GM18508 (cell line): Measurements from ENCODE around the gene KRTAP3-3.

Experiments used
- ATAC-seq: cut with Tn5 transposase; IDR thresholded peaks from one replicate; pipeline ENCODE4 v1.9.1; 2021; ENCODE audit warnings: moderate number of reproducible peaks; ENCODE audit not compliant: insufficient read depth, unreplicated experiment

Gene KRTAP3-3

DNA sequence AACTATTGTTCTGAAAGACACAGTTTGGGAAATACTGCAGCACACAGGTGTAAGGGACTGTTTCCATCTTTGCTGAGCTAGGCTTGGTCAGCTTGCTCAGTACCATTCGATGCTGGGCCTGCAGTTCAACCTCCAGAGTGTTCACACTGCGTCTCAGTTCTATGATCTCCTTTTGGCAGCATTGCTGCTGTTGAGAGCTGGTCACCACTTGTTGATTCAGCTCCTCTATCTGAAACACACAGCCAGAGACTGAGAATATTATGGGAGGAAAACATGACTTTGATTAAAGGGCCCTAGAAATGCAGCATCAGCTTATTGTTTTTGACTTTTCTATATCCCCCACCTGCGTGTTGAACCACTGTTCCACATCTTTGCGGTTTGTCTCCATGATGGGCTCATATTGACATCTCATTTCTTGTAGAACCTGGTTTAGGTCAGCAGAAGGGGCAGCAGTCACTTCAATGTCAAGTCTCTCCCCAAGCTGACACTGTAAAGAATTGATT lies 31.9 kb downstream of the KRTAP3-3 start:
- no peak for ATAC-seq

DNA sequence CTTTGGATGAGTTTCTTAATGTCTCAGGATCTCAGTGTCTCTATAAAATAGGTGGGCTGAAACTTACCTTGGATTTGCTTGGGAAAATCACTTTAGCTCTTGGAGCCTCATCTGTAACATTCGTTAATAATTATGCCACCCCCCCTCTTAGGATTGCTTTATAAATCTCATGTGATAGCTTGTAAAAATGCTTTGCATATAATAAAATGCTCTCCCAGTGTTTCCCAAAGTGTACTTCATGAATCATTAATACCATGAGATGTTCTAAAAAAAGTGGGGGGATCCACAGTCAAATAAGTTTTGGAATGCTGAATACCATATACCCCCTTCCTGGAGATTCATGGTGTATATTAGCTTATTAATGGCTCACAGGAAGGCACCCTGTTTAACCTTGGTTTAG lies 32.4 kb downstream of the KRTAP3-3 start:
- no peak for ATAC-seq

DNA sequence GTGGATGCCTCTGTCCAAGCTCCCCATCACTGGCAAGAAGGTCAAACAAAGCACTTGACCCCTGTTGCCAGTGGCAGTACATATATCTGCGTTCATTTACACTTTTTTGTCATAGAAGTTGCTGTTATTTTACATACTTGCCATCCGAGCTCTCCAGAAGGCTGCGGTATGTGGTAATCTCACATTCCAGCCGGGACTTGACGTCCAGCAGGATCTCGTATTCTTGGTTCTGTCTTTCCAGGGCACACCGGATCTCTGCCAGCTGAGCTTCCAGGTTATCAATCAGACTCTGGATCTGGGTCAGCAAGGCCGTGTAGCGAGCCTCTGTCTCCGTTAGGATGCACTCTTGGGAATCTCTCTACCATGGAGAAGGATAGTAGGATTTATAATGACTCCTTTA lies 33.8 kb downstream of the KRTAP3-3 start:
- no peak for ATAC-seq

DNA sequence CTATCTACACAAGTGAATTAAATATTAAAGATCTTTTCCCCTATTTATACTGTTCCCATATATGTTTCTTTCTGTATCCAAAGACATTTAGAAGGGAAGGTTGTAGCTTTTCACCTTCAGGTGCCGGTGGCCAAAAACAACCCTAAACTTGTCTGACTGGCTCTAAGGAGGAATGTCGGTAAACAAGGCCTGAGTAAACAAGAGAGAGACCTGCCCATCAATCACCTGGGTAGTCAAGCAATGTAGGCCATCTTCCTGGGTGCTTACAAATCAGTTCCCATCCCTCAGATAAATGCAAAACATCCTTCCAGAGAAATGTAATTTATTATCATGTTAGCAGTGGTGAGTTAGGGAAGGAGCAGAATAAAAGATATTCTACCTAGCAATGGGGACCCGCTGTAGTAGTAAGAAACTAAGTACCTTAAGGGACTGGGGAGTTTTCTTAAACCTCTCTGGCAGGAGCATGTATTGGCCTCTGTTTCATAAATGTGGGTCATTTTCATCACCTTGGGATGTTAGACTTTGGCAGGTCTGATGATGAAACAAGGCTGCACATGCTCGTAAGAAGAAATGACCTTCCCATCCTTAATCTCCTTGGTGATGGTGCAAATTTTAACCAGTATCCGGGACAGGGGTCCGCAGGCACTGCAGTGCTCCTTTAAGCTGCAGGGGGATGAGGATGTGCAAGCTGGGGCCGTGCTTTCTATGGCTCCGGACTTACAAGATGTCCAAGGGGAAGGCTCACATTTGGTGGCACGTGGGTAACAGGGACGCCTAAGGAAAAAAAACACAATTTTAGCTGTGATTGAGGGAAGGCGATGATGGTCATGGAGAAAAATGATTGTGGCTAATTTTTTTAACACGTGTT lies 35.6 kb downstream of the KRTAP3-3 start:
- no peak for ATAC-seq

DNA sequence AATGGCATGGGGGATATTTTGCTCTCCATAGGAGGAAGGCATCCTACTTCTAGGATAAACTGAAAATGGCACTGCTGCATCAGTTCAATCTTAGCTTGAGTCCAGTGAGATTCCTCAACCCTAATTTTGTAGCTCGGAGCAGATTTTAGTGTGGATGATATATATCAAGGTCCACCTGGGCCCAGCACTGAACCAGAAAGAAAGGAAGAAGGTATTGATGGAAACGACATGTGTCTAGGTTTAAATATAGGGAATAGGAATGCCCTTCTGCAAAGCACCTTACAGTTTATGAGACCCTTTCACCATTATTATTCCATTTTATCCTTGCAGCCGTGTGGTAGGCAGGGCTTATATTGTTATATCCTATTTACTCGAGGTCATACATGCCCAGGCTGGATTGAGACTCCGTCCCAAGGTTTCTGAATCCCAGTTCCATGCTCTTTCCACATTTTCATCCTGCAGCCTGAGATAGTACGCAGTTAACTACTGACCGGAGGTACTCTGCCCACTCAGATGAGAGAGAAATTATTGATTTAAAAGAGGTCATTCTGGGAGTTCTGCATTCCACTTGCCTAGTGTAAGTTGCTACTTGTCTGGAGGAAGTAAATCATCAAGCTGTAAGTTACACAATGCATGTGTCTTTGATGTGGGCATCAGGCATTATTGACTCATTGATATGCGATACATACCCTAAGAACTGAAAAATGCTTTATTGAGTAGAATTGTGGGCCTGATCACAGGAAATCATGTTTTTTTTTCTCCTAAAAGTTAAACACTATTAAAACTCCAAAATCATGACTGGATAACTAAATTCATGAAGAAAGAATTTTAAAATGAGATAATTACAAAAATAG lies 37.3 kb downstream of the KRTAP3-3 start:
- no peak for ATAC-seq

DNA sequence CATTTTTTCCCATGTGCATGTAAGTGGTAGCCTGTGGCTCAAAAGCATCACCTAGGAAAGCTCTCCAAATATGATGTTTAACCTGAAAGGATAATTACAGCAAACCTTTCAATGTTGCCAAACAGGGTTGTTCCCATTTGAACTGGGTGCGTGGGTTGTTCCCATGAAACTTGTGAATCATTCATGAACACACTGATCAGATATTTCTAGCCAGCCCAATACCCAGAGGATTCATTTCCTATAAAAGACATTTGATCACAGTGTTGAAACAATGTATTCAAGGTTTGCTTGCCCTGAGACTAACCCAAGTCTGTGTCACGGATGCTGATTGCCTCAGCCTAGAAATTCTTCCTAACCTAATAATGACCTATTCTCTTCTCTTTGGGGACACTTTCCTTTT lies 40.1 kb downstream of the KRTAP3-3 start:
- ATAC-seq: no peak

DNA sequence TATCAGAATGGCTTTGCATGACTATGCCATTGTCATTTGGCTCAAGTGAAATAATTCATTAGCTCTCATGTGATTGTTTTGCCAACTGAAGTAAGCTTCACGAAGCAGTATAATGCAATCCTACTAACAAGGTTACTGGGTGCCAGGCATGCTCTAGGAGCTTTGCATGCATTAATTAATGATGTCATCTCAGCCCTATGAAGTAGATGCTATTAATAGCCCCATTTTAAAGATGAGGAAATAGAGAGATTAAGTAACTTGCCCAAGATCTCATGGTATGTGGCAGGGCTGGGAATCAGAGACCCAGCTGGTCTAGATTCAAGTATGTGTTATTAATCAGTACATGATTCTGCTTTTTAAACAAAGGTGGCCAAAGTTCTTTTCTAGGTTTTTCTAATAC lies 41.3 kb downstream of the KRTAP3-3 start:
- ATAC-seq: no peak

DNA sequence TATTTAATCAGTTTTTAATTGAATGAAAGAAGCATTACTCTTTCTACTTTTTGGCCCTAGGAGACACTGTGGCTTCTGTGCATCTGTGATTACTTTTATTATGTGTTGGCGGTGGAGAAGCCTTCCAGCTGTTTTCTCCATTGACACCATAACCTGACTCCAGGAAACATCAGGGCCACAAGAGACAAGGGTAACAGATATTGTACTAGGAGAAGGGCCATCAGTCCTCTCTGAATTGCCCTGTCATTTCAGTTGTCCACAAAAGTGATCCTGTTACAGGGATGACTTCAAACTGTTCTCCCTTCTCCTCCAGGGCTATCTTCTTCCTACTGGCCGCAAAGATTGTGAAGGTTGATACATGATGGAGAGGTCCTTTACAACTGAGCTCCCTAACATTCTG lies 41.8 kb downstream of the KRTAP3-3 start:
- no peak for ATAC-seq

DNA sequence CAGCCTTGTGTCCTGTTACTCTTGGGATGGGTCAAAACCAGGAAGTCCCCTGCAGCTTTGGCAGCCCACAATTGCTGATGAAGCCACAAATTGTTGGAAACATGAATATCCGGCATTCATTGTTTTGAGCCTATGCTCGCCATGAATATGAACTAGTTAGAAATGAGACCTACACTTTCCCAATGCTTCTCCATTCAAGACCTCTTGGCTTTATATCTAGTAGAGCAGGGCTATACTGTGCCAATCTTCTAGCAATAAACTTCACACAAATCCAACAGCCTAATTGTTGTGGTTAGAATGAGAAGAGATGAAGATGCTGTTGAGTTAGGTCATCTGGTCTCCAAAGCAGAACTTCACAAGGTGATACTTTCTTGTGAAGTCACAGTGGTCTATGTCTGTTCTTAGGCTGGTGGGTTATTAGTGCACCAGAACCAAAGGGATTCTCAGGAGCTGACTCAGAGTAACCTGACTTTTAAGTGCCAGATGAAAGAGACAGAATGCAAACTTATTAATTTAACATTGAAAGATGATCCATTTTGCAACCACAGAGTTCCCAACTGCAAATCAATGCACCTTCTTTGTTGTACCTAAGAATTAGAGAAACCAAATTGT lies 42.8 kb downstream of the KRTAP3-3 start:
- ATAC-seq: no peak

DNA sequence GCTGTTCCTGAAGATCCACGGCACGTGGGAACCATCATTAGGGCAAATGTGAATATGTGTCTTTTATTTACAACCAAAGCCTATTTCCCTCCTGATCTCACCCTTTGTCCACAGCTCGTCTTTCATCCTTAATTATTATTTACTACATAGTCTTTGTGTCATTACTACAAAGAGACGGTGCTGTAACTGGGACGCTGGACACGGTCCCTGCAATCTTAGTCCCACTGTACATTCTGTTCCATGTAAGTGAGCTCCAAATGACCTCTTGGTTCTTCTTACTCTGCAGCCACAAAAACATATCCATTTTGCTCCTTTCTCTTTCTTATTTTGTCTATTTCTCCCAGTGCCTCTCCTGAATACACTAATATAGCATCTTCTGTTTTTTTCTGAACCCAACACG lies 43.8 kb downstream of the KRTAP3-3 start:
- no peak for ATAC-seq

DNA sequence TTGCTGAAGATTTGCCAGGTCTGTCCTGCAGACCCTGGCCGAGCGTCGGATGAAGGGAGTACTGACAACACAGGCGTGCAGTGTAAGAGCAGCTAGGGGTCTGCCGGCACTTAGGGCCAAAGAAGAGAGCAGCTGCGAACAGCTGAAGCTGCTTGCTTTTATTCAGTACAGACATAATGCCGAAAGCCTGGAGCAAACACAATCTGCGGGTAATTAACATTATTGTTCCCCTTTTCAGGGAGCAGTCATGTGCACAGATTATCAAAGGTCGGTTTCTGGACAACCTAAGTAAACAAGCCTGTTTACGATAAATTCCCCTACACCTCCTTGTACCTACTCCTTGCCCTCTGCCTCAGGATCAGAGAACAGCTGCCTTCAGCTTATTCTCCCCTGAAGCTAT lies 44.5 kb downstream of the KRTAP3-3 start:
- no peak for ATAC-seq

DNA sequence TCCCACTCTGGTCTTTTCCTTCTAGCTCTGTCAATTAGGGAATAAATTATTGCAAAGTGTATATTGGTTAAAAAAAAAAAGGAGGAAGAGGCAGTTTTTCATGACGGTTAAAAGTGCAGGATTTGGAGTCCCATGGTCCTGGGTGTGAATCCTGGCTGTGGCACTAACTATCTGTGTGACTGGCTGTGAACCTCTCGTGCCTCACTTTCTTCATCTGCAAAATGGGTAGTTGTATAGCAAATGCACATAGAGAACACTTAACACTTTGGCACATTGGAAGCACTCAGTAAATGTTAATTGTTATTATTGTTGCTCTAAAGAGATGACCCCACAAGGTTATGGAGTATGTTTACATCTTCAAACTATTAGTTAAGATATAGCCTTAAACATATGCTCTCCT lies 46.0 kb downstream of the KRTAP3-3 start:
- no peak for ATAC-seq

DNA sequence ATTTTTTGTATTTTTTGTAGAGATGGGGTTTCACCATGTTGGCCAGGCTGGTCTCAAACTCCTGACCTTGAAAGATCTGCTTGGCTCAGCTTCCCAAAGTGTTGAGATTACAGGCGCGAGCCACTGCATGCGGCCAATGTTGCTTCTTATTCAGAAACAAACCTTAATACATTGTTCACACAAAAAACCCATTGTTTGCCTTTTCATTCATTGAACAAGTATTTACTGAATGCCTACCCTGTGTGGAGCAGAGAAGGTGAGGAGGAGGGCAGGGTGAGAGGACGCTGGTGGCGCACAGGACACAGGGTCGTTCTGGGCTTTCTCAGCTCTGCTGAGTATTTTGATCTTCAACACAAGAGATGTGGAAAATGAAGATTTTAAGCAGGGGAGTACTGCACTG lies 48.5 kb downstream of the KRTAP3-3 start:
- no peak for ATAC-seq

DNA sequence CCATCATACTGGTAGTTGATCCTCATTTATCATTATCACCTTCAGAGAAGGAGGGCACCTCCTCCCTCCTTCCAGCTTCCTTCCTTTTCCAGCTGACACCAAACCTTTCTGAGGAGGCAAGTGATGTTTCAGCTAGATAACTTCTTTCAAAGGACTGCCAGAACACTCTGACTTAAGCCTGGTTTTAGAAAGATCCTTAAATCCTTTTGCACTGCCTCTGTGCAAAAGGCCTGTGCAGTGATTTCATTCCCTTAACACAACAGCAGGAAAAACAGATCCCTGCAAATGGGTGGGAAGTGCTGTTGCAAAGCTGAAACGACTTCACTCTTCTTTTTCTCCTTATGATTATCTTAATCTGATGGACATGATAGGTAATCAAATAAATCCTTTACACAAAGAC lies 49.4 kb downstream of the KRTAP3-3 start:
- no peak for ATAC-seq
